GM12878 (cell line): Measurements from ENCODE around the gene ICOSLG.
"Not testable (repeated sequence)": the region's sequence is repeated elsewhere in the genome, so short reads cannot be mapped to it uniquely, and the experiment has no call there.

Experiments used
- BACH1 ChIP-seq: fragments of 450-650 bp; IDR thresholded peaks from 2 replicates; pipeline ENCODE4 v1.6.1; 2017; ENCODE audit warnings: mild to moderate bottlenecking, borderline replicate concordance
- BCL11A ChIP-seq: IDR thresholded peaks from 2 replicates; pipeline ENCODE4 v1.6.1; 2011; ENCODE audit warnings: low read depth, low read length
- CHD2 ChIP-seq: IDR thresholded peaks from 2 replicates; pipeline ENCODE4 v1.6.1; 2011; ENCODE audit warnings: low read depth, low read length, improper control_type of control experiment, borderline replicate concordance
- CTCF ChIP-seq, 3 experiments: IDR thresholded peaks in 2 of 3; conservative IDR thresholded peaks in 1 of 3; 2 replicates each; pipeline ENCODE4 v1.5.1; 2011; ENCODE audit warnings: low read depth in 3 of 3, low read length in 3 of 3, mild to moderate bottlenecking in 3 of 3, control low read depth in 2 of 3, moderate library complexity in 2 of 3, inconsistent platforms in 1 of 3, mixed read lengths in 1 of 3; ENCODE audit not compliant: control insufficient read depth in 2 of 3, insufficient read depth in 1 of 3; ENCODE audit errors: extremely low read depth in 1 of 3
- EP300 ChIP-seq, 2 experiments: fragments of 150-350 bp in 1 of 2; IDR thresholded peaks; 2 replicates each; pipeline ENCODE4 v1.6.1; 2011 to 2012; ENCODE audit warnings: low read depth in 2 of 2, low read length in 2 of 2, borderline replicate concordance in 1 of 2, improper control_type of control experiment in 1 of 2, inconsistent platforms in 1 of 2; ENCODE audit not compliant: control insufficient read depth in 1 of 2
- EZH2 ChIP-seq: IDR thresholded peaks from 2 replicates; pipeline ENCODE4 v1.6.1; 2012; ENCODE audit warnings: low read depth, mild to moderate bottlenecking, control low read depth, inconsistent platforms, low read length, borderline replicate concordance; ENCODE audit not compliant: control insufficient read depth
- GABPA ChIP-seq: IDR thresholded peaks from 2 replicates; pipeline ENCODE4 v1.6.1; 2014; ENCODE audit warnings: antibody characterized with exemption, low read depth, mild to moderate bottlenecking, inconsistent platforms
- KDM1A ChIP-seq: fragments of 200-600 bp; sonication (generic); IDR thresholded peaks from 2 replicates; pipeline ENCODE4 v1.6.1; 2016; ENCODE audit warnings: borderline replicate concordance
- PBX3 ChIP-seq: IDR thresholded peaks from 2 replicates; pipeline ENCODE4 v1.6.1; 2011; ENCODE audit warnings: mild to moderate bottlenecking, low read depth, low read length, moderate library complexity; ENCODE audit not compliant: insufficient replicate concordance
- POLR2A ChIP-seq: IDR thresholded peaks from 2 replicates; pipeline ENCODE4 v1.6.1; 2011; ENCODE audit warnings: low read depth, mild to moderate bottlenecking, low read length
- RCOR1 ChIP-seq: conservative IDR thresholded peaks from 2 replicates; pipeline ENCODE4 v1.6.1; 2012; ENCODE audit warnings: low read depth, low read length, improper control_type of control experiment
- SPI1 ChIP-seq: IDR thresholded peaks from 2 replicates; pipeline ENCODE4 v1.6.1; 2011; ENCODE audit warnings: low read depth, mild to moderate bottlenecking, low read length, moderate library complexity, borderline replicate concordance; ENCODE audit not compliant: insufficient read depth
- TBL1XR1 ChIP-seq: IDR thresholded peaks from 2 replicates; pipeline ENCODE4 v1.6.1; 2012; ENCODE audit warnings: low read depth, low read length, improper control_type of control experiment
- USF2 ChIP-seq: IDR thresholded peaks from 2 replicates; pipeline ENCODE4 v1.6.1; 2011; ENCODE audit warnings: low read depth, low read length, improper control_type of control experiment, borderline replicate concordance

GRCh38 chr21:44227614-44228013 lies 13.1 kb downstream of the ICOSLG start:
- TF ChIP-seq POLR2A; PBX3; EZH2; RCOR1; TBL1XR1; SPI1; CHD2; BCL11A; USF2; EP300 (IDR thresholded peaks at IDR 0.05; ENCODE audit: borderline replicate concordance in 1 of 2, control insufficient read depth in 1 of 2, low read depth in 2 of 2, low read length in 2 of 2); CTCF (IDR thresholded peaks at IDR 0.05 in 2 of 3, conservative IDR thresholded peaks at IDR 0.05 in 1 of 3; ENCODE audit: control insufficient read depth in 2 of 3, extremely low read depth in 1 of 3, insufficient read depth in 1 of 3, low read depth in 3 of 3, low read length in 3 of 3); GABPA; BACH1; KDM1A: not testable (repeated sequence)
